Esophagus squamous epithelium (tissue), 5 donors: Measurements from ENCODE around the gene CADPS. TPM values are rescaled to one million over a fixed set of nuclear protein-coding genes. Genes with fewer than 3 reads are reported as not detected.

Source experiments
- DNase-seq: peaks from one replicate; lab custom pipeline; 2025; lab: John Stamatoyannopoulos, UW
- H3K27ac ChIP-seq, 4 donors: fragments of 200-600 bp; sonication (generic); one replicate each; pipeline ENCODE4 v1.5.1; 2016 to 2019; ENCODE audit warnings: mild to moderate bottlenecking in 1 of 4
- H3K27me3 ChIP-seq, 4 donors: fragments of 200-600 bp; sonication (generic); 1 replicate in 3 of 4; 2 replicates in 1 of 4; pipeline versions ENCODE4 v1.5.1 to v1.6.0; 2017 to 2021; ENCODE audit warnings: antibody characterized with exemption in 1 of 4
- H3K36me3 ChIP-seq, 3 donors: fragments of 200-600 bp; sonication (generic); one replicate each; pipeline ENCODE4 v1.5.1; 2016 to 2019
- H3K4me1 ChIP-seq, 3 donors: fragments of 200-600 bp; sonication (generic); one replicate each; pipeline ENCODE4 v1.5.1; 2017 to 2019
- H3K4me3 ChIP-seq, 4 donors: fragments of 200-600 bp; sonication (generic); 1 replicate in 3 of 4; 2 replicates in 1 of 4; pipeline ENCODE4 v1.5.1; 2016 to 2019; ENCODE audit warnings: mild to moderate bottlenecking in 2 of 4, moderate library complexity in 1 of 4
- H3K9me3 ChIP-seq, 3 donors: fragments of 200-600 bp; sonication (generic); one replicate each; pipeline ENCODE4 v1.5.1; 2016 to 2019
- POLR2A ChIP-seq, 4 donors: fragments of 450-650 bp; IDR thresholded peaks; one replicate each; pipeline ENCODE4 v1.6.1; 2017; ENCODE audit warnings: antibody characterized with exemption in 4 of 4, mild to moderate bottlenecking in 4 of 4, moderate library complexity in 3 of 4
- WGBS, 2 donors: methylation state at CpG; one replicate each; pipeline ENCODE4 v1.1.5; 2018; 5-methylcytosine and 5-hydroxymethylcytosine counted together
- intact Hi-C: fragments of 100-400 bp; cut with DNase I; formaldehyde crosslinking; loops from one replicate; pipeline ENCODE4 v1.15.0; 2022
- total RNA-seq, 4 donors: library from RNA; depleted of rRNA; stranded (reverse); fragments of >200 nt; gene quantifications; one replicate each; pipeline ENCODE4 v1.1.0, GENCODE V29; 2016
- TF ChIP-seq, protein P1 (sequence below), 6 experiments: fragments of 450-650 bp in 4 of 6; fragments of 200-600 bp in 2 of 6; sonication (generic) in 2 of 6; IDR thresholded peaks; one replicate each; pipeline ENCODE4 v1.5.1; 2016 to 2019; ENCODE audit warnings: antibody characterized with exemption in 6 of 6, mild to moderate bottlenecking in 4 of 6, moderate library complexity in 4 of 6
- donor health status: DM: yes; HTN: yes; CAD: no.

The CADPS gene
- total RNA-seq, 4 donors from 2014 or later = 0.09 to 4.8 TPM; not detected in 2

DNA sequence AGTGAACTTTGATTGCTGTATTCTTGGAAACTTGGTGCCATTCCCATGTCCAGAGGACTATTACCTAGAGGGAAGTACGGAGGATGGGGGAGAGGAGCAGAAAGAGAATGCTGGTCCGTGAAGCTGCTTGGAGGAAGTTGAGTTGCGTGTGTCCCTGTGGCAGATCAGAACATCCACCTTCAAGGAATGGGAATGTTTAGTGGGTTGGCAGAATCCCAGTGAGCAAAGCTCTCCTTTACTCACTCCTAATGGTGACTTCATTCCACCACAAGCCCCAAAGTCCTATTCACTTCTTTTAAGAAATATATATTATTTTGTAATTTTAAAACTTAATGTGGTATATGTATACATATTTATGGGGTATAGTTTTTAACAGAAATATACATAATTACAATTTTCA is 254.0 kb downstream of the CADPS start:
- intact Hi-C loops = loop anchor here (10.0 kb wide), 1 partner anchor 614 kb away; no protein-coding TSS in a partner anchor
- peaks cover 0 to 28% (median 0%) of the 10 kb centered on the region in 4 donors for H3K27me3 ChIP-seq
- TF ChIP-seq POLR2A (IDR thresholded peaks at IDR 0.05) = no peak
- TF ChIP-seq, protein P1, sequence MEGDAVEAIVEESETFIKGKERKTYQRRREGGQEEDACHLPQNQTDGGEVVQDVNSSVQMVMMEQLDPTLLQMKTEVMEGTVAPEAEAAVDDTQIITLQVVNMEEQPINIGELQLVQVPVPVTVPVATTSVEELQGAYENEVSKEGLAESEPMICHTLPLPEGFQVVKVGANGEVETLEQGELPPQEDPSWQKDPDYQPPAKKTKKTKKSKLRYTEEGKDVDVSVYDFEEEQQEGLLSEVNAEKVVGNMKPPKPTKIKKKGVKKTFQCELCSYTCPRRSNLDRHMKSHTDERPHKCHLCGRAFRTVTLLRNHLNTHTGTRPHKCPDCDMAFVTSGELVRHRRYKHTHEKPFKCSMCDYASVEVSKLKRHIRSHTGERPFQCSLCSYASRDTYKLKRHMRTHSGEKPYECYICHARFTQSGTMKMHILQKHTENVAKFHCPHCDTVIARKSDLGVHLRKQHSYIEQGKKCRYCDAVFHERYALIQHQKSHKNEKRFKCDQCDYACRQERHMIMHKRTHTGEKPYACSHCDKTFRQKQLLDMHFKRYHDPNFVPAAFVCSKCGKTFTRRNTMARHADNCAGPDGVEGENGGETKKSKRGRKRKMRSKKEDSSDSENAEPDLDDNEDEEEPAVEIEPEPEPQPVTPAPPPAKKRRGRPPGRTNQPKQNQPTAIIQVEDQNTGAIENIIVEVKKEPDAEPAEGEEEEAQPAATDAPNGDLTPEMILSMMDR (IDR thresholded peaks at IDR 0.05) = no peak
- DNase-seq = no peak
- H3K9me3 ChIP-seq = no peaks in the 10 kb centered on the region
- H3K36me3 ChIP-seq = no peaks in the 10 kb centered on the region
- no peak overlapping the region for H3K4me3 ChIP-seq
- WGBS, 2 donors = 67 to 69% methylated on average over 3 of the region's 3 CpGs
- no peak overlapping the region for H3K27ac ChIP-seq
- H3K4me1 ChIP-seq = no peaks in the 10 kb centered on the region

DNA sequence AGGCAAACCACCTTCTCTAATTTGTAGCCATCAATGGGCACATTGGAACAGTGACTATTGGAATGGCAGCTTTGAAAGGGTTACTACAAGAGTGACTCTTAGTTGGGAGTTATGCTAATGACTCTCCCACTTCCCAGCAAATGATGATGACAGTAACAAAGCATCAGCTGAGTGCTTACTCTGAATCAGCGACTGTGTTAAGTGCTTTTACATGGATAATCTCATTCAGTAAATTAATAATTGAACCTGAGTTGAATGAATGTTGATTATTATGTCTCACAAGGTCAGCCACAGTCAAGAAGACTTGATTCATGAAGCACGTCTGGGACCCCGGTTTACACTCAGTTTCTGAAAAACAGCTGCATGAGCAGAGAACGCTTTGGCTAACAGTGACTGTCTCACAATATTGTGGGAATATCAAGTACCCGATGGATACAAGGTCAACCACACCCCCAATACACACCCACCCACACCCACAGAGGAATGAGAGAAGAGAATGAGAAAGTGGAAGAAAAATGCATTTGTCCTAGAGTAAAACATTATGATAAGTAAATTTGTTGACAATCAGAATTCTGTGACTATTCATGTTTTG is 259.9 kb downstream of the CADPS start:
- H3K27ac ChIP-seq = no peak overlapping the region
- 37 to 39% methylated on average over 5 of the region's 5 CpGs for WGBS, 2 donors
- H3K36me3 ChIP-seq = no peaks in the 10 kb centered on the region
- no peak for DNase-seq
- intact Hi-C loops = no loop called here
- peaks cover 0 to 15% (median 0%) of the 10 kb centered on the region in 4 donors for H3K27me3 ChIP-seq
- H3K4me1 ChIP-seq = no peaks in the 10 kb centered on the region
- no peak overlapping the region for H3K4me3 ChIP-seq
- no peaks in the 10 kb centered on the region for H3K9me3 ChIP-seq
- no peak for TF ChIP-seq POLR2A (IDR thresholded peaks at IDR 0.05)
- TF ChIP-seq, protein P1 (IDR thresholded peaks at IDR 0.05) = no peak

DNA sequence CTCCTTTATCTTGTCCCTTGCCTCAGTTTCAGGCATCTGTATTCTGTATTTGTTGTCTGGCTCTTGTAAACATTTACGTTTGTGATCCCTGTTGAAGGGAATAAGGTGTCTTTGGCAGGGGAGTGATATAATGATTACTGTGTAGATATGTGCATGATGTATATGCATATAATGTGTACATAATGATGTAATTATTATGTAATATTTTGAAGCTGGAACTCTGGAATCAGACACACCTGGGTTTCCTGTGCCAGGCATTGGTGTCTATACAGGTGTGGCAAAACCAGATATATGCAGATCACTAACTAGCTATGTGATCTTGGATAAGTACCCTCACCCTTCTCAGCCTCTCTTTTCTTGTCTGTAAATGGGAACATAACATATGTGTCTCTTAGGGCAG is 260.7 kb downstream of the CADPS start:
- Histone ChIP-seq H3K9me3 (no peaks in the 10 kb centered on the region), H3K4me3 (no peak overlapping the region), H3K4me1 (no peaks in the 10 kb centered on the region), H3K27ac (no peak overlapping the region), H3K36me3 (no peaks in the 10 kb centered on the region), H3K27me3 (peaks cover 0 to 15% (median 0%) of the 10 kb centered on the region in 4 donors)
- DNase-seq = no peak
- intact Hi-C loops = no loop called here
- WGBS, 2 donors = 57 to 69% methylated on average over 1 of the region's 1 CpG
- TF ChIP-seq, protein P1 (IDR thresholded peaks at IDR 0.05) = no peak
- TF ChIP-seq POLR2A (IDR thresholded peaks at IDR 0.05) = no peak

DNA sequence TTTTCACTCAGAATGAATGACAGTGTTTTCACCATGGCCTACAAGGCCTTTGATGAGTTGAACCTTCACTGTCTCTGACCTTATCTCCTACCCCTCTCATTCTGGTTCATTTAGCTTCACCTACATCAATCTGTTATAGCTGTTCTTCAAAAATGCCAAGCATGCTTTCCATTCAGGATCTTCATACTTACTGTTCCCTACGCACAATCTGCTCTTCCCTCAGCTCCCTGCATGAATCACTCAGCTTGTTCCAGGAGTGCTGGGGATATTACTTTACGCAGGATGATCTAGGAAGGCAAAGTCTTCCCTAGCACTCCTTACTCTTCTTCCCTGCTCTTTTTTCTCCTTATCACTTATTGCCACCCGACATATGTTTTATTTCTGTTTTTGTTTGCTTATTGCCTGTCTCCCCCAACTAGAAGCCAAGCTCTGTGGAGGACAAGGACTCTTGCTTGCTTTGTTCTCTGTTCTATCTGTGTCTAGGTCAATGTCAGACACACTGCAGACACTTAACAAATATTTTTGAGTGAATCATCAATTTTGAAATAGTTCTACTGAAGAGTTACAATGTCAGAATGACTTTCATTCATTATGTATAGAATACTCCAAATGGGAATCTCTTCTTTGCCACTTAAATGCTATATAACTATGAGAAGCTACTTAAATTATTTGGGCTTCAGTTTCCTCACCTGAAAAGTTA is 263.5 kb downstream of the CADPS start:
- DNase-seq = no peak
- peaks cover 0 to 12% (median 10%) of the 10 kb centered on the region in 3 donors for H3K4me1 ChIP-seq
- intact Hi-C loops = no loop called here
- no peak overlapping the region for H3K4me3 ChIP-seq
- no peak for TF ChIP-seq POLR2A (IDR thresholded peaks at IDR 0.05)
- TF ChIP-seq, protein P1 (IDR thresholded peaks at IDR 0.05) = no peak
- peaks cover 0 to 6% (median 0%) of the 10 kb centered on the region in 4 donors for H3K27me3 ChIP-seq
- no peaks in the 10 kb centered on the region for H3K9me3 ChIP-seq
- no peak overlapping the region for H3K27ac ChIP-seq
- 89 to 93% methylated on average over 3 of the region's 3 CpGs for WGBS, 2 donors
- H3K36me3 ChIP-seq = no peaks in the 10 kb centered on the region
